GM21381 (cell line): Measurements from ENCODE around the gene DNAAF8.

Experiments used
- ATAC-seq: cut with Tn5 transposase; IDR thresholded peaks from one replicate; pipeline ENCODE4 v1.9.1; 2021; ENCODE audit warnings: mild to moderate bottlenecking, moderate library complexity; ENCODE audit not compliant: unreplicated experiment

The DNAAF8 gene

DNA sequence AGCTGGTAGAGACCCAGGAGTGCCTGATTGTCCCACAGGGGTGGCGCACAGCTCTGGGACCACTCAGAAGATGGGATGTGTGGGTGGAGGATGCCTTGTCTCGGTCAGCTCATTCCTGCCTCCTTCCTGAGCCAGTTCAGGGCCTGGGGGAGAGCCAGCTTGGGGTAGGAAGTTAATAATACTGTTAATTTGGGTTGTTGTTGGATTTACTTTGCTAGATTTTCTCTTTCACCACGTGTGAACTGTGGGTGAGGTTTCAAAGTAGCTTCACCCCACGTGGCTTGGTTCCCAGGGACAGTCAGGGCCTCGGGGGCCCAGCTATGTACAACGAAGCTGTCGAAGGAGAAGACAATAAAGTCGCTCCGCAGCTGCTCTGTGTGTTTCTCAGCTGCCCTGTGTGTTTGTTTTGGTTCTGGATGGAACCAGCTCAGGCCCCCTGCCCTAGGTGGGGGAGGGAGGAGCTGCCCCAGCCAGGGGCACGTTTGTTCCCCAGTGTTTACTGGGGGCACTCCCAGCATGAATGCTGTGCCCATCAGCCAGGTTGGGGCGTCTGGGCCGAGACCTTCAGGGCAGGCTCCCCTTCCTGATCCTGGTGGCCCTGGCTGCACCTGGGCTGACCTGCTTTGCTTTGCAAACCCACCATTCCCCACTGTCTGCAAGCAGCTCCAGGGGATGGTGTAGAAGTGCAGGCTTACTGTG lies 38.7 kb upstream of the DNAAF8 start:
- no peak for ATAC-seq

DNA sequence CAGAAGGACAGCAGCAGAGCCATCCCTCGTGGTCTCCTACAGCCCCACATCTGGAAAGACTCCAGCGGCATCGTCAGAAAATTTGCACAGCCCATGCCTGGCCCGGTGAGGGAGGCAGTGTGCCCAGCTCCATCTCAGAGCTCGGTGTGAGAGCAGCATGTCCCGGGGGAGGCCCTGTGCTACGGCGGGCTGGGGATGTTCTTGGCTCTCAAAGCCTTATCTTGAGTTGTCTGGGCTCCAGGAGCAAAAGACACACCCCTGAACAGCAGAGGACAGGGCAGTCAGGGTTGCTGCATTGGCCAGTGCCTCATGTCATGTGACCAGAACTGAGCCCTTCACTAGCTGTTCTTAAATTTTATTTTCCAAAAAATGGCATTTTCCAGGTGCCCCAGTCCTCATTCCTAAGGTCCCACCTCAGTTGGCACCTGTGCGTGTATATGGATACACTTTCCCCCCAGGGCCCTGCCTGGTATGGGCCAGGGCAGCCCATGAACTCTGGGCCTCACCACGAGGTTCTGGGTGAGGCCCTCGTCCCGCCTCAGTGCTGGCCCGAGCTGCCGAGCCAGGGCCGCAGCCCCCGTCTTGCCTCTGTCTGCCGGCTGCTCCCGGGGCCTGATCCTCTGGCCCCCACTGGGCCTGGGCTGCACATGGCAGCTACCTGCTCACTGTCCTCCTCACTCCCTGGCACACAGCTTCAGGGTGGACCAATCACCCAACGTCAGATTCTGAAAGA lies 38.0 kb upstream of the DNAAF8 start:
- no peak for ATAC-seq

DNA sequence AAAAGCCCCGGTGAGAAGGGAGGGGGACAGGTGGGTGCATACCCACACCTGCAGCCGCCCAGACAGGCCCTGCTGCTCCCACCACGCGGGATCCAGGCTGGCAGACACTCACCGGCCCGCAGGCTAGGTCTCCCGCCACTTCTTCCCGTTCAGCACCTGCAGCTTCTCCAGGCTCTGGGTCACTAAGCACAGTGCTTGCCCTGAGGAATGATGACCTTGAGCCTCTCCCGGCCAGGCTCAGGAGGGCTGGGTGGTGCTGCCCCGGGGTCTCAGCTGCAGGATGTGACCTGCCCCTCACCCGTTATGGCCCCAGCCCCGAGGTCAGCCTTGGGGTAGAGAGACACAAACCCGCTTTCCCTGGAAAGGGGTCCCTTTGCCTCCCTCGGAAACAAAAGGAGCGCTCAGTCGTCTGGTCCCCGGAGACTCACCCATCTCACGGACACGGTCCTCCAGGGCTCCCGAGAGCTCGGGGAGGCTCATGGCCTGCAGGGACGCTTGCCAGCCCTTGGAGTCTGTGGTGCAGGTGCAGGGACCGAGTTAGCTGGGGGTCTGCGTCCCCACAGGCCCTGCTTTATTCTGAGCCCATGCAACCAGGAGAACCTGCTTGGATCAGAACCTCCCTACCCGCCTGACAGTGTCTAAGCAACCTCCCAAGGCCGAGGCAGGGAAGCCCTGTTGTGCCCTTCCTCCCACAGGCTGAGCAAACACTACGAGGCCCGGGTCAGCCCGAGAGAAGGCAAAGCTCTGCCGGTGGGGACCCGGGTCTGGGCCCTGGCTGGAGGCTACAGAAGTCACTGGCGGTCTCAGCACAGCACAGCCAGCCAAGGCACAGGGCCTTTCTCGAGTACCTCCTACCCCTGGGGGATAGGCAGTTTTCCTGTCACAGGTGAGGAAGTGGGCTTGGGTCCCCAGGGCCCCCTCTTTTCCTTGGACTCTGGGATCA lies 37.2 kb upstream of the DNAAF8 start:
- no peak for ATAC-seq

DNA sequence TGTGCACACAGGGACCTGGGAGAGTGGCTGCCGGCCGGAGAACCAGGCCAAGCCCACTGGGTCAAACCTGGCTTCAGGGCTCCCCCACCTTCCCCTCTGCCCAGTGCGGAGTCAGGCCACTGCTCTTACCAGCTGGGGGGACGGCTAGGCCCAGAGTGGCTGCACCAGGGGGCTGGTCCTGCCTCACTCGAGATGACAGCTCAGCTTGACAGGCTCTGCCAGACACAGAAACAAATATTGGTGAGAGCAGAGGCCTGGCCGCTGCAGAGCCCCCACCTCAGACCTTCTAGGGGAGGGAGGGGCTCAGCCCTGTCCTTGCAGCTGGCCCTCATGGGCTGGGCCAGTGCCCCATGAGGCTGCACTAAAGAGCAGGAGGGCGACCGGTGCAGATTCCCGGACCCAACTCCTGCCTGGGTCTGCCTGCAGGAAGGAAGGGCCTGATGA lies 36.5 kb upstream of the DNAAF8 start:
- ATAC-seq: no peak

DNA sequence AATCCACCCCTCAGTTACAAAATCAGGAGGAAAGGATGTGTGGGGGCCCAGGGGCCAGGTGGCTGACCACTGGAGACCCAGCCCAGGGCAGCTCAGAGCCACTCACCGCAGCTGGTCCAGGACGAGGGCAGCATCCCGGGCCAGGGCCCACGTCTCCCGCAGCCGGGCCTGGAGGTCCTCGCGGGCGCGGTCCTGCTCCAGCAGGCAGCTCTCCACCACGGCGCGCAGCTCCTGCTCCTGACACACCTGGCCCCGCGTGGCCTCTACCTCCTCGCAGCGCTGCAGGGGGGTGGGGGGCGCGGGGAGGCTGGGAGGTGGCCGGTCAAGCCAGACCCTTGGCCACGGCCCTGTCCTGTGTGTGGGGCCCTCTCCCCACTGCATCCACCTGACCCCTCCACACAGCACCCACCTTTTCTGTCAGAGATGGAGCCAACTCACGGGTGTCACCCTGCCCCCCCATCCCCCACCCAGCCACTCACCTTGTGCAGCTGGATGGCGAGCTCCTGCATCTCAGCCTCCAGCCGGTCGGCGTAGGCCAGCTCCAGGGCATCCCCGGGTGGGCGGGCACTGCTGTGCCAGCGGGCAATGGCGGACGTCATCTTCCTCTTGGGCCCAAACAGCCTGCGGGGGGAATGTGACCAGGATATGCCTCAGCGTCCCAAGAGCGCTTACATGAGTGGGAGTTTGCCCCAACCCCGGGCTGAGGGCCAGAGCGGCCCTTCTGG lies 35.9 kb upstream of the DNAAF8 start:
- ATAC-seq: no peak

DNA sequence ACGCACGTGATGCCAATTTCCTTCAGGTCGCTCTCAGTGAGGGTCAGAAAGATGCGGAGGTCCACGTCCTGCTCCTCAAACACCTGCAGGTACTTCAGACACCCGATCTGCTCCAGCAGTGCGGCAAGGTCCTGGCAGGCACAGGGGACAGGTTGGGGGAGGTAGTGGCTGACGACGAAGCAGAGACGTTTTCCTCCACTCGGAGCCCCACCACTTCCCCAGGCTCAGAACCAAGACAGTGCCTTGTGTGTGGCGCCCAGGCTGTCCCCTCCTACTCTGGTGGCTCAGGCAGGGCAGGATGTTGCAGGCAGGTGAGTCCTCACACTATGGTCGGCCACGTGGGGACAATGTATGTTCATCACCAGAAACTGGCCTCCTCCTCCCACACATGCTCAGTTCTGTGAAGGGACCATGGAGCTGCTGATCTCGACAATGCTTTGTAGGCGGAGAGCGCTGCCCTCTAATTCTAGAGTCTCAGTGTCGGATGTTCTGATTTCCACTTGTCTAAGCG lies 35.2 kb upstream of the DNAAF8 start:
- no peak for ATAC-seq

DNA sequence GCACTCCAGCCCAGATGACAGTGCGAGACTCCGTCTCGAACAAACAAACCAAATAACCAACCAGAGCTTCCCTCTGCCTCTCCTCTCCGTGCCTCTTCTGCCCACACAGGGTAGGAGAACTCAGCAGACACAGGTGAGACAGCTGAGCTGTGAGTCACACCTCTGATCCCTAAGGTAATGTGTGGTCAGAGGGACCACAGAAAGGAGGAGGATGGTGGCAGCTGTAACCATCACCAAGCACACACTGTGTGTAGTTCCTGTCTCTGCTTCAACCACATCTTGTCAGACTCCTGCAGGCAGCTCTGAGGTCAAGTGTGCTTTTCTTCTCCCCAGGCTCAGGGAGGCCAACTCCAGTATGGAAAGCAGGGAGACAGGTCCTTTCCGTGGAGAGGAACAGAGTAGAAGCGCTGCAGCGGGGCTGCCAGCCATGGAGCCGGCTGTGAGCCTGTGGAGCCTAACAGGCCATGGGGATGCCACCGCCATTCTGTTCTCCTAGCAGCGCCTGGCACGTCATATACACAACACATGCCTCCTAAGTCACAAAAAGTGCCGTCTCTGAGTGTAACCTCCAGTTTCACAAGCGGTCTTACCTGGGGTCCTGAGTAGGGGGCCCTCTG lies 33.8 kb upstream of the DNAAF8 start:
- no peak for ATAC-seq

DNA sequence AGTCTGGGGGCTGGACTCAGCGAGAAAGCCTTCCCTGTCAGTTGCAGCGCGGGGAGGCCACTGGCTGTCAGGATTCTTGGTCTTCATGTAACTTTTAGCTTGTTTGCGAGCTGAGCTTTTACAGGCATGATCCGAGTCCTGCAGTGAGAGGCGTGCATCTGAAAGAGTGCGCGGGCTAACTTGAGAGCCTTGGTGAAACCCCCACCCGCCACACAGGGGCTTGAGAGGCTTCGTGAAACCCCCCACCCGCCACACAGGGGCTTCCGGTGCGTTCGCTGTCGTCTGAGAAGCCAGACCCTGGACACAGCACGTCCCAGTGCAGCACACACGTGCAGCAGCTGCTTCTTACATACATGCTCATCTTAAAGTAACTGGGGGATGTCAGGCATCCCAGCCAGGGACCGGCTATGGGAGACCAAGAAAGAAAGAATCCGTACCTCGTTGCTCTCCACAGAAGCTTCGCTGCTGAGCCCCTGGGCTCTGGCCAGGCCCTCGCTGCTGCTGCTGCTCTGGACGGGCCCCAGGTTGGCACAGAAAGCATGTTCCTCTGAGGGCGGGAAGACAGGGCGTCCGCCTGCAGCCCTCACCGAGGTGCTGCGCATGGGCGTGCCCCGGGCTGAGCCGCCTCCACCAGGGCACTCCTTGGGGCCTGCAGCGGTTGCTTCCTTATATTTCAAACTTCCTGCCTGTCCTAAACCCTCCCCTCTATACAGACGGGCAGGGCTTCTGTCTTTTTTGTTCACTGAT lies 33.2 kb upstream of the DNAAF8 start:
- no peak for ATAC-seq

DNA sequence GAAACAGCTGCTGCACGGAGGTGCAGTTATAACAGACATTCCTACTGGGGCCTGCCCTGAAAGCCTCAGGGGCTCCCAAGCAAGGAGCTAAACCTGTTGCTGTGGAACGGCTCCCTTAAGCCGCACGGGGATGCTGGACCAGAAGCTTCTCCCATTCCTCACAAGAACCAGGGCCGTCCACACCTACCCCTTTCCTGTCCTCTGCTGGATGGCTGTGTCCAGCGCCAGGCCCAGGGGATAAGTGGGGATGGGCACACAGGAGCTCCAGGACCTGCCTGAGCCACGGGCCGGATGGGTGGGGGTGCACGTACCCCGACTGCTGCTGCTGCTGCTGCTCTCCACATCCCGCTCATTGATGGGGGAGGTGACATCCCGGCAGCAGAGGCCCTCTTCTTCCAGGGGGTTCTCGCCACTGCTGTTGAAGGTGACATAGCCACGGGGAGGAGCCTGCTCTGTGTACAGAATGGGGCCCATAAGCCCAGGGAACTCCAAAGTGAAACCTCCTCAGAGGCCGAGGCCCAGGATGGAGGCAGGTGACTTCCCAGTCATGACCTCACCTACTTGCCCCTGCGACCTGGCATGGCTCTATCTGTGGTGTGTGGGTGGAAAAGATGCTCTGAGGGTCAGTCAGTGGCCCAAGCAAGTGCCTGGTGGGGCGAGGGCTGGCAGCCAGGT lies 32.4 kb upstream of the DNAAF8 start:
- ATAC-seq: no peak

DNA sequence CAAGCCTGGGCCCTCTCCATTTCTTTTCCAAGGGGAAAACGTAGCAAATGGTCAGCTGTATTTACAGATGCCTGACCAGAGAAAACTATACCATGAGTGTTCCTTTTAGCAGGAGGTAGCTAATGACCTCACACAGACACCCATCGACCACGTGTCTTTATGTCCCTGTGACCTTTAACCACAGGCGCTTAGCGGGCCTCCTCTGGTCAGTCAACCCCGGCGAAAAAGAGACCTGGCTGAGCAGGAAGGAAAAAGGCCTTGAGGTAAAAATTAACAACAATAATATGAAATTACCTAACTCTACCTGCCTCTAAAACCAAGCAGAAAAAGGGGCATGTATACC lies 31.9 kb upstream of the DNAAF8 start:
- ATAC-seq: no peak

DNA sequence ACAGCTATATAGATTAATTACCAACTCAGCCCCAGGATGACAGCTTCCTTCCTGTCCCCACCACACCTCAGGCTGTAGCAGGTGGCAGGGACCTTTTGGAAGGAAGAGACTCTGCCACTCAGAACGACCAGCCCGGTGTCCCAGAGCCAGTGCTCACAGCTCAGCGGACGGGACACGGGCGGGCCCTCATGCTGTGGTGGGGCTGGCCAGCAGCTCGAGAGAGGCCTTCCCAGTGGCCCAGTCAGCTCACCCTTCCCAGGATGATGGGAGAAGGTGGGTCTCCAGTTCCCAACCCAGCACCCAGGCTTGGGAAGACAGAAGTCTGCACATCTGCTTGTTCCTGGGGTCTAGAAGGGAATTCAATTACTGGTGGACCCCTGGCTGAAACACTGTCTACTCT lies 30.4 kb upstream of the DNAAF8 start:
- ATAC-seq: no peak

DNA sequence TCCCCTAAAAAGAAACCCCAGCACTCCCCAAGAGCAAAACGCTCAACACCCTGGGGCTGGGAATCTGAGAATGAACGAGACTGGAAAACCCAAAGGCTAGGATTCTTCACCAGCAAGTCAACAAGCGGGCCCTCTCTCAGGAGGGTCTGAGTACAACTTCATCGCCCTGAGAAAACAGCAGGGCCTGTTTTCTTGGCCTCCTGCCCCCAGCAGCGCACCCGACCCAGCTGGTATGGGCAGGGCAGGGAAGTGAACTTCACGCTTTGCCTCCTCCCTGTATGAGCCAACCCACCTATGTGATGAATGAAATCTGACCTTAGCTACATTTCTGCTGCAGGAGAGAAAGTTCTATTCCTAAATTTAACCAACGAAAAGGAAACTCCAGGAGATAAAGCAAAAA lies 29.8 kb upstream of the DNAAF8 start:
- no peak for ATAC-seq

DNA sequence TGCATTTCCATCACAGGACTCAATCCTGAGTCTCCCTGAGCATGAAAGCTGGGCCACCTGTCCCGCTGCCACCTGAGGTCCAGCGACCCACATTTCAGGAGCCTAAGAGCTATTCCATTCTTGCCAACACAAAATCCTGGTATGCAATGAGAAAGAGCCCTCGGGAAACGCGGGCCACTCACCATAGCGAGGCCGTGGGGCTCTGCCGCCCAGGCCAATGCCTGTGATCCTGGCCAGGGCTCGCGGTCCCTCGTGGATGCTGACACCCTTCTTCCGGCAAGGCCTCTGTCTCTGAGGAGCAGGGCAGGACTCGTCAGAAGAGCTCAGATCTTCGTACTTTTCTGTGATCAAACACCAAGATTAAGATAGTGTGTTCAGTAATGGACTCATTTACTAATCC lies 29.4 kb upstream of the DNAAF8 start:
- no peak for ATAC-seq

DNA sequence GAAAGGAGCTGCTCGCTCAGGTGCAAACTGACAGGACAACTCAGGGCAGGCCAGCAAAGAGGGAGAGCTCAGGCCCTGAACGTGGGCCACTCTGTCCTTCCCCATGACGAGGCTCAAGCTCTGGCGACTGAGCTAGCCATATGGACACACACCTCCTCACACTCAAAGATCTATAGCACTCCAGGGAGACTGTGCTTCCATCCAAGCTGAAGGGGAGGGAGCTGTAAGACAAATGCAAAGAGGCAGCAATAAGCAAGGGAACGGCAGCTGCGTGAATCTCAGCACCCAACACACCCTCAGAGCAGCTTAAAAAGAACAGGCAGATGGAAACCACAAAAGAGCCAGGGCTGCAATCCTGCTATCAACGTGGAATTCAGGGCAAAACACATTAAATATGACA lies 27.5 kb upstream of the DNAAF8 start:
- ATAC-seq: no peak

DNA sequence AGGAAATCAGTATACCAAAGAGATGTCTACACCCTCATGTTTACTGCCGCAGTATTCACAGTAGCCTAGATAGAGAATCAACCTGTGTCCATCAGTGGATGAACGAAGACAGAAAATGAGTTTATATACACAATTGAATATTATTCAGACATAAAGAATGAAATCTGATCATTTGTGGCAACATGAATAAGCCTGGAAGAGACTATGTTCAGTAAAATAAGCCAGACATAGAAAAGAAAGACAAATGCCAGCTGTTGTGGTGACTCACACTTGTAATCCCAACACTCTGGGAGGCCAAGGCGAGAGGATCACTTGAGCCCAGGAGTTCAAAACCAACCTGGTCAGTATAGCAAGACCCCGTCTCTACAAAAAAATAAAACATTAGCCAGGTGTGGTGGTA lies 24.9 kb upstream of the DNAAF8 start:
- no peak for ATAC-seq

DNA sequence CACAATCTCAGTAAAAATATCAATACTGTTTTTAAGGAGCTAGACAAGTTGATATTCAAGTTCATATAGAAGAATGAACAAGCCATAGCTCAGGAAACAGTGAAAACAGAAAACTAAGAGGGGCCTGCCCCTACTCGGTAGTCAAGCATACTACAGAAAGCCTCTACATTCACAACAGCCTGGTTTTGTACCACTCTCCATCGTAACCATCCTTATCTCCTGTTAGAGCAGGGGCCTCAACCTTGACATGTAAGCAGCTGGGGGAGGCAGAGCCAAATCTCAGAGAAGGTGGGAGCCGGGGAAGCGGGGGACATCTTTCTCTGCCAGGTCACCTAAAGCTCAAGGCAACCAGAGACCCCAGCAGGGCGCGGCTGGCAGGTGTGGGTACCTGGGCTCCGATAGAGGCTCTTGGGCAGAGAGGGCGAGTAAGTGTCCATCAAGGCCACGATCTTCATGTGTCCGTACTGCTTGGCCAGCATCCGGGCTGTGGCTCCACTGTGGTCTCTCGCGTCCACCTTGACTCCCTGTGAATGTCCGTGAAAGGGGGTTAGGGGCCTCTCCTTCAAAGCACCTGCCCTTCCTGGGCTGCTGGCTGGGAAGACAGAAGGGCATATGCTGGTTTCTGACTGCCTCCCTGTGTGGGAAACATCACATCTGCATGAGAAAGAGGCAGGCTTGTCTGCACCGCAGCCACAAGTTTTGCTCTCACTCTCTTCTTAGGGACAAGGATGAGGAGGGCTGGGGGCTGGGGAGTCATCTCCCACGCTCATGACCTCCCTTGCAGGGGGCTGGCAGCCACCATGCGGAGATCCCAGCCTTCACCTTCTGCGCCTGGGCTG lies 20.5 kb upstream of the DNAAF8 start:
- ATAC-seq: no peak

DNA sequence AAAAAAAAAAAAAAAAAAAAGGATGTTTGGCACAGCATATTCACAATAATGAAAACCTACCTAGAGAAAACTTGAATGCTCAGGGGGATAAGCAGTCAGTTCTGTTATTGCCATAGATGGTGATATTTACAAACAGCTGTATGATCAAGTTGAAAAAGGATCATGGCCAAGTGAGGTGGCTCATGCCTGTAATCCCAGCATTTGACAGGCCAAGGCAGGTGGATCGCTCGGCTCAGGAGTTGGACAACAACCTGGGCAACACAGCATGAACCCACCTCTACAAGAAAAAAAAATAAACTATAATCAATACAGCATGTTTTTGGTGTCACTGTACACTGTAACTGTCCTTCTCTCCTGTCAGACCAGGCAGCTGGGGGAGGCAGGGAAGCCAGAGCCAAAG lies 19.3 kb upstream of the DNAAF8 start:
- no peak for ATAC-seq

DNA sequence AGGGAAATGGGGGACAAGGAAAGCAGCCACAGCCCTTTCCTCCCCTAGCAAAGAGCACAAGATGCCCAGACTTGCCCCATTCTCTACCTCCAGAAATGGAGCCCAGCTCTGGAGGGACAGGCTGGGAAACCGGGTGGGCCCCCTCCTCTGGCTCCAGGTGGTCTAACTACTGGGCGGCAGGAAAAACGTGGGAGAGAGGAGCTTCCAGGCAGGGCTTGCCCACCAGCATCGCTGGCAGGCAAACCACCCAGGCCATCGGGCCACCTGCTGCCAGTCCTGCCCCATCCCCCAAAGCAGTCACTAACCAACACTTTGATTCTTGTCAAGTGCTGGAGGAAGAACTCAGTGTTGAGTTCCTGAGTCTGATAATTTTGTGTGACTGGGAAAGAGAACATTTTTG lies 15.9 kb upstream of the DNAAF8 start:
- no peak for ATAC-seq
